ENCODE data around the gene NRIP3. TPM values are rescaled to one million over a fixed set of nuclear protein-coding genes. Genes with fewer than 3 reads are reported as not detected.

Gene NRIP3
- polyA plus RNA-seq, 3 donors = 0.28 to 4.8 (median 1.0) TPM

- Histone ChIP-seq H3K9ac (ENCODE audit: insufficient read depth, low read length, poor library complexity, severe bottlenecking) (no peak overlapping the region), H3K9me3 (replicated peaks in 1 of 2; ENCODE audit: control insufficient read depth in 1 of 2, insufficient read depth in 1 of 2, low read length in 2 of 2) (no peaks in the 10 kb centered on the region), H3K27me3 (ENCODE audit: control insufficient read depth in 2 of 2, insufficient read depth in 2 of 2, low read length in 2 of 2) (no peaks in the 10 kb centered on the region), H3K4me1 (ENCODE audit: control insufficient read depth in 1 of 2, insufficient read depth in 2 of 2, low read length in 2 of 2) (peaks cover 19 to 20% of the 10 kb centered on the region in 2 donors), H3K36me3 (replicated peaks in 1 of 2; ENCODE audit: control insufficient read depth in 1 of 2, insufficient read depth in 2 of 2, low read length in 2 of 2) (no peaks in the 10 kb centered on the region), H4K20me1 (ENCODE audit: insufficient read depth, low read length) (no peaks in the 10 kb centered on the region), H2AFZ (ENCODE audit: insufficient read depth, low read depth, low read length, poor library complexity, severe bottlenecking) (peak overlapping the region; percentile 50), H3K4me3 (replicated peaks in 1 of 3; ENCODE audit: low read depth in 2 of 3, low read length in 3 of 3) (no peak overlapping the region), H3K4me2 (replicated peaks; ENCODE audit: extremely low read depth, low read length, poor library complexity, severe bottlenecking) (peak overlapping the region; percentile 36), H3K79me2 (ENCODE audit: insufficient read depth, low read length) (no peaks in the 10 kb centered on the region), H3K27ac (ENCODE audit: low read depth in 1 of 2, low read length in 2 of 2) (peak overlapping the region; percentile 34 to 73)
- peak overlapping the region; percentile 84 to 94 (median 88) for H3K27ac Mint-ChIP-seq
- intact Hi-C loops (cut with micrococcal nuclease) = loop anchor here (5.0 to 10.0 kb wide), 3 partner anchors 47 to 120 kb away; partner anchors contain the start of gene TMEM9B (in 1 of the 2)
- H3K4me3 Mint-ChIP-seq = peak overlapping the region in 1 of 2 donors; percentile 69
- no peak for TF ChIP-seq CTCF (IDR thresholded peaks at IDR 0.05)
- peaks cover 0 to 4% (median 2%) of the 10 kb centered on the region in 7 donors for H3K9me3 Mint-ChIP-seq
- WGBS (ENCODE audit: insufficient coverage) = 0% methylated on average over 2 of the region's 5 CpGs
- DNase-seq = peak; percentile 87 to 94 (median 92)
- peaks cover 0 to 7% (median 1%) of the 10 kb centered on the region in 3 donors for H3K27me3 Mint-ChIP-seq (ENCODE audit: low read depth in 3 of 3)
- H3K4me1 Mint-ChIP-seq = peaks cover 26% of the 10 kb centered on the region
- no peaks in the 10 kb centered on the region for H3K36me3 Mint-ChIP-seq
These were observed 14.0 kb upstream of the NRIP3 start for GRCh38 chr11:9017773-9018172.

- WGBS (ENCODE audit: insufficient coverage) = 43% methylated on average over 5 of the region's 6 CpGs
These were observed 13.3 kb upstream of the NRIP3 start for GRCh38 chr11:9016916-9017642.

More at GRCh38 chr11:9016916-9017642, 13.3 kb upstream of the NRIP3 start:
- Histone ChIP-seq H3K27me3 (ENCODE audit: control insufficient read depth in 2 of 2, insufficient read depth in 2 of 2, low read length in 2 of 2) (no peaks in the 10 kb centered on the region), H3K4me1 (ENCODE audit: control insufficient read depth in 1 of 2, insufficient read depth in 2 of 2, low read length in 2 of 2) (peaks cover 19 to 20% of the 10 kb centered on the region in 2 donors), H3K9me3 (replicated peaks in 1 of 2; ENCODE audit: control insufficient read depth in 1 of 2, insufficient read depth in 1 of 2, low read length in 2 of 2) (no peaks in the 10 kb centered on the region), H3K79me2 (ENCODE audit: insufficient read depth, low read length) (no peaks in the 10 kb centered on the region), H3K36me3 (replicated peaks in 1 of 2; ENCODE audit: control insufficient read depth in 1 of 2, insufficient read depth in 2 of 2, low read length in 2 of 2) (no peaks in the 10 kb centered on the region), H3K9ac (ENCODE audit: insufficient read depth, low read length, poor library complexity, severe bottlenecking) (no peak overlapping the region), H3K4me3 (replicated peaks in 1 of 3; ENCODE audit: low read depth in 2 of 3, low read length in 3 of 3) (no peak overlapping the region), H3K27ac (ENCODE audit: low read depth in 1 of 2, low read length in 2 of 2) (peak overlapping the region in 1 of 2 donors; percentile 73), H4K20me1 (ENCODE audit: insufficient read depth, low read length) (no peaks in the 10 kb centered on the region), H2AFZ (ENCODE audit: insufficient read depth, low read depth, low read length, poor library complexity, severe bottlenecking) (peak overlapping the region; percentile 50), H3K4me2 (replicated peaks; ENCODE audit: extremely low read depth, low read length, poor library complexity, severe bottlenecking) (peak overlapping the region; percentile 36)
- Mint-ChIP-seq H3K9me3 (peaks cover 0 to 4% (median 2%) of the 10 kb centered on the region in 7 donors), H3K36me3 (no peaks in the 10 kb centered on the region), H3K27ac (peak overlapping the region; percentile 84 to 94 (median 88)), H3K4me1 (peaks cover 23% of the 10 kb centered on the region), H3K27me3 (ENCODE audit: low read depth in 3 of 3) (peaks cover 0 to 5% (median 1%) of the 10 kb centered on the region in 3 donors), H3K4me3 (peak overlapping the region in 1 of 2 donors; percentile 69)
- no peak for TF ChIP-seq CTCF (IDR thresholded peaks at IDR 0.05)
- intact Hi-C loops (cut with micrococcal nuclease) = loop anchor here (5.0 to 10.0 kb wide), 3 partner anchors 48 to 120 kb away; partner anchors contain the start of gene TMEM9B (in 1 of the 2)
- peak in 1 of 3 donors; percentile 39 for DNase-seq

Data from CD14-positive monocyte (primary cell).